ENCODE measurements around the gene TRAF7.

GRCh38 chr16:2207872-2208271 lies 52.3 kb downstream of the TRAF7 start:
- TF ChIP-seq POLR2AphosphoS5 (IDR thresholded peaks at IDR 0.05; ENCODE audit: low read depth, low read length) (no peak), REST (IDR thresholded peaks at IDR 0.05; ENCODE audit: low read depth) (no peak), CTCF (IDR thresholded peaks at IDR 0.05 in 2 of 3, conservative IDR thresholded peaks at IDR 0.05 in 1 of 3; ENCODE audit: borderline replicate concordance in 1 of 3, insufficient read depth in 1 of 3, low read depth in 2 of 3, low read length in 2 of 3) (no peak)
